ENCODE measurements around the gene TTC23.
"Not testable (repeated sequence)": the region's sequence is repeated elsewhere in the genome, so short reads cannot be mapped to it uniquely, and the experiment has no call there.

Gene TTC23

DNA sequence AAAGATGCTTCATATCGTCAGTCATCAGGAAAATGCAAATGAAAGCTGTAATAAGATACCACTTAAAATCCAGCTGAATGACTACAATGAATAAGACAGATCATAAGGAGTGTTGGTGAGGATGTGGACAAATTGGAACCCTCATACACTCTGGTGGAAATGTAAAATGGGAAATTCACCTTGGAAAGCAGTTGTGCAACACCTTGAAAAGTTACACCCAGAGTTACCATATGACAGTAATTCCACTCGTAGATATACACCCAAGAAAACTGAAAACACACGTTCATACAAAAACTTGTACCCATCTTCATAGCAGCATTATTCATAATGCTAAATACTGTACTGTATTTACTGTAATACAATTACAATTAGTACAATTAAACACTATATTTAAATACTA is 2.3 kb downstream of the TTC23 start:
- Histone ChIP-seq H3K4me3 (ENCODE audit: low read length) (no peak overlapping the region), H3K4me1 (ENCODE audit: control insufficient read depth, insufficient read depth, low read length) (peaks cover 8% of the 10 kb centered on the region), H3K9ac (ENCODE audit: low read length) (no peak overlapping the region), H3K27me3 (ENCODE audit: control insufficient read depth, insufficient read depth, low read length) (no peaks in the 10 kb centered on the region), H3K36me3 (ENCODE audit: control insufficient read depth, insufficient read depth, low read length) (no peaks in the 10 kb centered on the region), H3K9me3 (ENCODE audit: control insufficient read depth, low read length) (no peaks in the 10 kb centered on the region)

DNA sequence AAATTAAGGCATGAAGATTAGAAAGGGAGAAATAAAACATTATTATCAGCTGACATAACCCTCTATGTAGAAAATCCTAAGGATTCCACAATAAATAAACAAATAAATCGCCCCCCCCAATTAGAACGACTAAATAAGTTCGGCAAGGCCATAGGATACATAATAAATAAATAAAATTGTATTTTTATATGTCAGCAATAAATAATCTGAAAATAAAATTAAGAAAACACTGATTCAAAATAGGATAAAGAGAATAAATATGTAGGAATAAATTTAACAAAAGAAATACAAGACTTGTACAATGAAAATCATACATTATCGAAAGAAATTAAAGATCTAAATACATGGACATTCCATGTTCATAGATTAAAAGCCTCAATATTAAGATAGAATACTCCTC is 5.1 kb downstream of the TTC23 start:
- H3K9ac ChIP-seq (ENCODE audit: low read length) = no peak overlapping the region
- H3K36me3 ChIP-seq (ENCODE audit: control insufficient read depth, insufficient read depth, low read length) = no peaks in the 10 kb centered on the region
- H3K9me3 ChIP-seq (ENCODE audit: control insufficient read depth, low read length) = no peaks in the 10 kb centered on the region
- H3K27me3 ChIP-seq (ENCODE audit: control insufficient read depth, insufficient read depth, low read length) = no peaks in the 10 kb centered on the region
- H3K4me1 ChIP-seq (ENCODE audit: control insufficient read depth, insufficient read depth, low read length) = peaks cover 8% of the 10 kb centered on the region
- H3K4me3 ChIP-seq (ENCODE audit: low read length) = no peak overlapping the region

DNA sequence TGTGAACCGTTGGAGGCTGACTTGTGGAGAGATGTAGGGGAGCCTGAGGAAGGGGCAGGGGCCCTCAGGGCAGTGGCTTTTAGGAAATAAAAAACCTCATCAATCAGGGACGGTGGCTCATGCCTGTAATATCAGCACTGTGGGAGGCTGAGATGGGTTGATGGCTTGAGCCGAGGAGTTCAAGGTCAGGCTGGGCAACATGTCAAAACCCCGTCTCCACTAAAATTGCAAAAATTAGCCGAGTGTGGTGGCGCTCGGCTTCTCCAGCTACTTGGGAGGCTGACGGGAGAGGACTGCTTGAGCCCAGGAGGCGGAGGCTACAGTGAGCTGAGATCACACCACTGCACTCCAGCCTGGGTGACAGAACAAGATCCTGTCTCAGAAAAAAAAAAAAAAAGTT is 7.6 kb downstream of the TTC23 start:
- no peaks in the 10 kb centered on the region for H3K27me3 ChIP-seq (ENCODE audit: control insufficient read depth, insufficient read depth, low read length)
- H3K9me3 ChIP-seq (ENCODE audit: control insufficient read depth, low read length) = no peaks in the 10 kb centered on the region
- H3K36me3 ChIP-seq (ENCODE audit: control insufficient read depth, insufficient read depth, low read length) = no peaks in the 10 kb centered on the region
- H3K9ac ChIP-seq (ENCODE audit: low read length) = no peak overlapping the region
- H3K4me3 ChIP-seq (ENCODE audit: low read length) = no peak overlapping the region
- no peaks in the 10 kb centered on the region for H3K4me1 ChIP-seq (ENCODE audit: control insufficient read depth, insufficient read depth, low read length)

DNA sequence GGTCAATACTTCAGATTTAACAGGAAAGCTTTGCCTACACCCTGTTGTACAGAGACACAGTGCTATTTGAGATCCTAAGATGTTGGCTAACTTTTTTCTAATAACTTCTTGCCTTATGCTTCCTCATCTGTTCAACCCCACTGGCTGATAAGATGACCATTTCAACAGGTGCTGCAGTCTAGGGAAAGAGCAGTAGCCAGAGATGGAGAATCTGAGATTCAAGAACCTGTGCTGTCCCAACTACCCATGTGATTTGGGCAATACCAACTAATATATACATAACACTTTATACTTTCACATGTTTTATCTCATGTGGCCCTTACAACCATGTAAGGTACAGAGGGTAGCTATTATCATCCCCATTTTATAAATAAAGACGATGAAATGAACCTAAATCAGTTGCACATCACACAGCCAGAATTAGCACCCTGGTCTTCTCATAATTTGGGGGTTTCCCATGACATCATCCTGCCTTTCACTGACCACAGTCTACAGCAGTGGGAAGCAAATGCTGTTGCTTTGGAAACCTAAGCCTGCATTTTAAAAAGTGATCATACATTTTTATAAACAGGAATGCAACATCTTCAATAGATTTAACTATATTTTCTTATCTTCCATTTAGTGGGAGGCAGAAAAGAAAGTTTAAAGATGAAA is 9.7 kb downstream of the TTC23 start:
- Histone ChIP-seq H3K9me3 (ENCODE audit: control insufficient read depth, low read length) (no peaks in the 10 kb centered on the region), H3K36me3 (ENCODE audit: control insufficient read depth, insufficient read depth, low read length) (no peaks in the 10 kb centered on the region), H3K4me1 (ENCODE audit: control insufficient read depth, insufficient read depth, low read length) (no peaks in the 10 kb centered on the region), H3K4me3 (ENCODE audit: low read length) (no peak overlapping the region), H3K9ac (ENCODE audit: low read length) (no peak overlapping the region), H3K27me3 (ENCODE audit: control insufficient read depth, insufficient read depth, low read length) (no peaks in the 10 kb centered on the region)

DNA sequence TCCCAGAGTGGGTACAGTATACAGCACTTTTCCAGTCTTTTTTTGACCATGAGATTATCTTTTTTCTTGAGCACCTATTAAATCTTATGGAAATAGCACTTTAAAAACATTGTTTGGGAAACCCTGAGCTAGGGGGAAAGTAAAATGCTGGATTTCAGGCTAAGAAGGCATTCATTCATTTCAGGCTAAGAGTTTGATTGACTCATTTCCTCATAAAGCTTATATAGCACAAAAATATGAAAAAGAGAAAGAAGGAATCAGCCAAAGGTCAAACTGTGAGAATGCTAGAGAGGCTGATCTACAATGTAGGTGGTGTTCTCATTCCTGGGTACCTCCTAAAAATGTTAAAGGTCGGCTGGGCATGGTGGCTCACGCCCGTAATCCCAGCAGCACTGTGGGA is 10.5 kb downstream of the TTC23 start:
- Histone ChIP-seq H3K9me3 (ENCODE audit: control insufficient read depth, low read length) (no peaks in the 10 kb centered on the region), H3K4me3 (ENCODE audit: low read length) (no peak overlapping the region), H3K9ac (ENCODE audit: low read length) (no peak overlapping the region), H3K27me3 (ENCODE audit: control insufficient read depth, insufficient read depth, low read length) (no peaks in the 10 kb centered on the region), H3K4me1 (ENCODE audit: control insufficient read depth, insufficient read depth, low read length) (no peaks in the 10 kb centered on the region), H3K36me3 (ENCODE audit: control insufficient read depth, insufficient read depth, low read length) (no peaks in the 10 kb centered on the region)

DNA sequence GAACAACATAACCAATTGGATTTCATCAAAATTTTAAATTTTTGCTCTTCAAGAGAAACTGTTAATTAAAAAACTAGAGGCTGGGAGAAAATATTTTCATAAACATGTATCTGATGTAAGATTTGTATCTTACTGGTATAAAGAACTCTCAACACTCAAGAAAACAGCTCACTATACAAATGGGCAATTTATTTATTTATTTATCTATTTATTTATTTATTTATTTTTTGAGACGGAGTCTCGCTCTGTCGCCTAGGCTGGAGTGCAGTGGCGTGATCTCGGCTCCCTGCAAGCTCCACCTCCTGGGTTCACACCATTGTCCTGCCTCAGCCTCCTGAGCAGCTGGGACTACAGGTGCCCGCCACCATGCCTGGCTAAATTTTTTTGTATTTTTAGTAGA is 15.2 kb downstream of the TTC23 start:
- not testable (repeated sequence) for H3K27me3 ChIP-seq (ENCODE audit: control insufficient read depth, insufficient read depth, low read length); H3K9me3 ChIP-seq (ENCODE audit: control insufficient read depth, low read length); H3K4me1 ChIP-seq (ENCODE audit: control insufficient read depth, insufficient read depth, low read length); H3K9ac ChIP-seq (ENCODE audit: low read length); H3K4me3 ChIP-seq (ENCODE audit: low read length); H3K36me3 ChIP-seq (ENCODE audit: control insufficient read depth, insufficient read depth, low read length)

DNA sequence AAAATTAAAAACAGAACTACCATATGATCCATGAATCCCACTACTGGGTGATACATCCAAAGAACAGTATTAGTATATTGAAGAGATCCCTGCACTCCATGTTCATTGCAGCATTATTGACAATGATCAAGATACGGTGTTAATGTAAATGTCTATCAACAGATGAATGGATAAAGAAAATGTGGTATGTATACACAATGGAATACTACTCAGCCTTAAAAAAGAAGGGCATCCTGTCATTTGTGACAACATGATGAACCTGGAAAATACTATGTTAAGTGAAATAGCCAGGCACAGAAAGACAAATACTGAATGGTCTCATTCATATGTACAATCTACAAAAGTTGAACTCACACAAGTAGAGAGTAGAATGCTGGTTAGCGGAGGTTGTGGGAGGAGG is 16.6 kb downstream of the TTC23 start:
- Histone ChIP-seq H3K4me1 (ENCODE audit: control insufficient read depth, insufficient read depth, low read length) (no peaks in the 10 kb centered on the region), H3K9me3 (ENCODE audit: control insufficient read depth, low read length) (no peaks in the 10 kb centered on the region), H3K4me3 (ENCODE audit: low read length) (no peak overlapping the region), H3K9ac (ENCODE audit: low read length) (no peak overlapping the region), H3K36me3 (ENCODE audit: control insufficient read depth, insufficient read depth, low read length) (no peaks in the 10 kb centered on the region), H3K27me3 (ENCODE audit: control insufficient read depth, insufficient read depth, low read length) (no peaks in the 10 kb centered on the region)

DNA sequence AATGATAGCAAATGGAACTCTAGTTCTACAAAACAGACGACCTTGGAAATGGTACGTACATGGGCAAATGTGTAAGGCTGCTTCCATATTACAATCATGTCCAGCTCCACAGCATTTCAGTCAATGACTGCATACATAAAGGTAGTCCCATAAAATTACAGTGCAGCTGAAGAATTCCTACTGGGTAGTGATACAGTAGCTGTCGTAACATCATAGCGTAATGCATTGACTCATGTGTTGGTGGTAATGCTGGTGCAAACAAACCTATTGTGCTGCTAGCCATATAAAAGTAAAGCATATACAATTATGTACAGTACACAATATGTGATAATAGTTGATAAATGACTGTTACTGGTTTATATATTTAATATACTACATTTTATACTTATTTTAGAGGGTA is 18.5 kb downstream of the TTC23 start:
- H3K9me3 ChIP-seq (ENCODE audit: control insufficient read depth, low read length) = no peaks in the 10 kb centered on the region
- no peaks in the 10 kb centered on the region for H3K4me1 ChIP-seq (ENCODE audit: control insufficient read depth, insufficient read depth, low read length)
- H3K27me3 ChIP-seq (ENCODE audit: control insufficient read depth, insufficient read depth, low read length) = no peaks in the 10 kb centered on the region
- H3K4me3 ChIP-seq (ENCODE audit: low read length) = no peak overlapping the region
- H3K36me3 ChIP-seq (ENCODE audit: control insufficient read depth, insufficient read depth, low read length) = no peaks in the 10 kb centered on the region
- no peak overlapping the region for H3K9ac ChIP-seq (ENCODE audit: low read length)

DNA sequence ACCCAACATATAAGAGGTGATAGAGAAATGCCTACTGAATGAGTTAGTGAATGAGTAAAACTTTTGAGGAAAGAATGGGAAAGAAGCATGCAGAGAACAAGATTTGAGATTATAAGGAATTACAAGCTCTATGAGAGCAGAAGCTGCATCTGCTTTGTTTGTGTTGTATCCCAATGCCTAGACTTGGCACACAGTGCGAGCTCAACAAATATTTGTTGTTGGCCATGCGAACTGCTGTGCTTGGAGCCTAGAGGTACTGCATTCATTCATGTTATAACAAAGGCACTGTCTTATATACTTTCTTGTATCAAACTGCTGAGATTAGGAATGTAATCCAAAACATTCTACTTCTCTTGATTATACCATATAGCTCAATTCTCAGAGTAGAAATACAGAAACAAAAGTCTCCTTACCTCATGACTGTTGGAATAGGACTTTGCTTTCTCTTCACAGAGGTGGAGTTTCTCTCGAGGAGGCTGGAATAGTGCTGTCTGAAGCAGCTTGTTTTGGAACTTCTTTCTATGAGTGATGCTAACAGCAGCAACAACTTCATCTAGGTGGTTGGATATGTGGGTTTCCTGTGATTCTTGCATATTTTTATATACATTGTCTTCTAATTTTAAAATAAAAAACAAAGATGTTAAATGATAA is 21.1 kb downstream of the TTC23 start:
- H3K4me3 ChIP-seq (ENCODE audit: low read length) = no peak overlapping the region
- no peaks in the 10 kb centered on the region for H3K9me3 ChIP-seq (ENCODE audit: control insufficient read depth, low read length)
- H3K27me3 ChIP-seq (ENCODE audit: control insufficient read depth, insufficient read depth, low read length) = no peaks in the 10 kb centered on the region
- H3K9ac ChIP-seq (ENCODE audit: low read length) = no peak overlapping the region
- H3K4me1 ChIP-seq (ENCODE audit: control insufficient read depth, insufficient read depth, low read length) = no peaks in the 10 kb centered on the region
- no peaks in the 10 kb centered on the region for H3K36me3 ChIP-seq (ENCODE audit: control insufficient read depth, insufficient read depth, low read length)

DNA sequence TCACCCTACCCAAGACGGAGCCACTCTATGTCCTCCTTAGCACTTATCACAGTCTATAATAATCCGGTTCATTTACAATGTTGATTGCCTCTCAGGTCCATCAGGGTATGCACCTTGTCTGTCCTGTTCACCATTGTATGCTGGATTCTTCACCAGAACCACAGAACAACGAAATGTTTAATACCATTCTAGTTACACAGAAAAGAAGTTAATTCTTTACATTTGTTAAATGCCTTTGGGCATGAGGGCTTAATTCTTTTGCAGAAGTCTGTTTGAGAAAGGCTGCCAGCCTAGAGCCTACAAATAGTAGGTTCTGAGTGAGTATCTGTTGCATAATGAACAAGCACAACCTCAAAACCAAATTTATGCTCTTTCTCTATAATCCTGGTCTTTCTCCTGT is 22.6 kb downstream of the TTC23 start:
- no peaks in the 10 kb centered on the region for H3K27me3 ChIP-seq (ENCODE audit: control insufficient read depth, insufficient read depth, low read length)
- H3K4me3 ChIP-seq (ENCODE audit: low read length) = no peak overlapping the region
- H3K9me3 ChIP-seq (ENCODE audit: control insufficient read depth, low read length) = no peaks in the 10 kb centered on the region
- H3K36me3 ChIP-seq (ENCODE audit: control insufficient read depth, insufficient read depth, low read length) = no peaks in the 10 kb centered on the region
- no peaks in the 10 kb centered on the region for H3K4me1 ChIP-seq (ENCODE audit: control insufficient read depth, insufficient read depth, low read length)
- no peak overlapping the region for H3K9ac ChIP-seq (ENCODE audit: low read length)

DNA sequence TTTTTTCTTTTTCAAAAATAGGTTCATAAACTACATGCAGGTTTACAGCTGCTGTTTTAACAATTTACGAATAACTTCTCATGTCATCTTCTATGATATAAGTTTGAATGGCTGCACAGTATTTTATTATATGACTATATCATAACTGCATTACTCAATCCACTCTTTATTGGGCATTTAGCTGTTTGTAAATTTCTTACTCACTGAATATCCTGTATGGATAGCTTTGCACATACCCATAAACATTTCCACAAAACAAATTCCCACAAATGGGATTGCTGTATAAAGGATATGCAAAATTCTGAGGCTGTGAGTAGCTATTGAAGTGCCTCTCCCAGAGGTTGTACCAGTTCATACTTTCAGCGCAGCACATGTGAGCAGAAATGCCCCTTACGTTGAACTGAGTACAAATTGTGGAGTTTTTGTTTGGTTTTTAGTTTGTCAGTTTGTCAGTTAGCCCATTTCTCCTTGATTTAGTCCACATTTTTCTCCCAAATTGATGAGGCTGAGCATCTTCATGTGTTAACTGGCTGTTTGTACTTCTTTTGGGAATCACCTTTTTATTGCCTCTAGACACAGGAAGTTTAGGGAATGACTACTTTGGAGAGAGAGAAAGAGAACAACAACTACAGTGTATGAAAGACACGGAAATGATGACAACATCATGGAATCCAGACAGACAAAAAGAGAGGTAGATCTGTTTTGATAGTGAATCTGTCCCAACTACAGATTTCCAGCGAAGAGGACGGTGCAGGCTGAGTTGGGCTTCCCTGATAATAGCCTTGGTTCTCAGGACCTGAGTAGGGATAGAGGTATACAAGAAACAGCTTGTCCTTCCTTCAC is 24.8 kb downstream of the TTC23 start:
- H3K4me3 ChIP-seq (ENCODE audit: low read length) = no peak overlapping the region
- H3K36me3 ChIP-seq (ENCODE audit: control insufficient read depth, insufficient read depth, low read length) = no peaks in the 10 kb centered on the region

DNA sequence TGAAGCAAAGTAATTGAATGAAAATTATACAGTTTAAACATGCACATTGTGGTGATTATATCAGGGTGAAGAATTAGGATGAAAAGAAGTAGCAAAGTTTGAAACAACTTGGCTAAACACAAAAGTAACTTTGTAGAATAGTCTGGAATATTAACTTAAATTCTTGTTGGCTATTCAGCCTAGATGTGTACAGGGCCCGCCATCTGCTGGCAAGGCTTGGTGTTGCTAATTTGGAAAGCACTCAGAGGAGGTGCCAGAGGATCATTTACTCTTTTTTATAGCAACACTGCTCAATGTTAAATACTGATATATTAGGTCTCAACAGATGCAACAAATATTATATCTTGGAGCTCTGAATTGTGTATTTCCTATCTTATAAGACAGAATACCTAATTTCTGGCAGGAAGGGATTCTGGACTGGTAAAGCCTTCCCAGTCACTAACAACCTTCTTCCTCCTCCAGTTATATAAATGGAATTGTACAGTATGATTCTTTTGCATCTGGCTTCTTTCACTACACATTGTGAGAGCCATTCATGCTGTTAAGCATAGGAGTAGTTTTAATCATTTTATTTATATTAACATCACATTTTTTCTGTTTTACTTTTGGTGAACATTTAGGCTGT is 36.1 kb downstream of the TTC23 start:
- Histone ChIP-seq H3K4me1 (ENCODE audit: control insufficient read depth, insufficient read depth, low read length) (no peaks in the 10 kb centered on the region), H3K27me3 (ENCODE audit: control insufficient read depth, insufficient read depth, low read length) (no peaks in the 10 kb centered on the region), H3K9me3 (ENCODE audit: control insufficient read depth, low read length) (no peaks in the 10 kb centered on the region), H3K4me3 (ENCODE audit: low read length) (no peak overlapping the region), H3K9ac (ENCODE audit: low read length) (no peak overlapping the region), H3K36me3 (ENCODE audit: control insufficient read depth, insufficient read depth, low read length) (no peaks in the 10 kb centered on the region)

More for the DNA sequence above, 24.8 kb downstream of the TTC23 start:
- Histone ChIP-seq H3K4me1 (ENCODE audit: control insufficient read depth, insufficient read depth, low read length) (no peaks in the 10 kb centered on the region), H3K27me3 (ENCODE audit: control insufficient read depth, insufficient read depth, low read length) (no peaks in the 10 kb centered on the region), H3K9me3 (ENCODE audit: control insufficient read depth, low read length) (no peaks in the 10 kb centered on the region), H3K9ac (ENCODE audit: low read length) (no peak overlapping the region)
